ENCODE data around the gene GJA4.

Gene GJA4

GRCh38 chr1:34839526-34840305 lies 46.9 kb downstream of the GJA4 start:
- no peak for DNase-seq (ENCODE audit: low read depth in 3 of 3)

- DNase-seq (ENCODE audit: low read depth in 3 of 3): no peak
Measured at GRCh38 chr1:34840426-34840825, 47.6 kb downstream of the GJA4 start.

- no peak for DNase-seq (ENCODE audit: low read depth in 3 of 3)
Measured at GRCh38 chr1:34842073-34842472, 49.3 kb downstream of the GJA4 start.

- DNase-seq (ENCODE audit: low read depth in 3 of 3): no peak
Measured at GRCh38 chr1:34842952-34843371, 50.2 kb downstream of the GJA4 start.

- DNase-seq (ENCODE audit: low read depth in 3 of 3): no peak
Measured at GRCh38 chr1:34843392-34844251, 50.8 kb downstream of the GJA4 start.

GRCh38 chr1:34844252-34844634 lies 51.4 kb downstream of the GJA4 start:
- no peak for DNase-seq (ENCODE audit: low read depth in 3 of 3)
